K562 (cell line): ENCODE measurements around the gene CCDC85B. TPM values are rescaled to one million over a fixed set of nuclear protein-coding genes. Genes with fewer than 3 reads are reported as not detected.

Experiments
- KAT7 ChIP-seq: sonication (generic); formaldehyde crosslinking; IDR thresholded peaks from 2 replicates; pipeline ENCODE4 v1.8.0; 2022; ENCODE audit warnings: missing genetic modification reagents, mild to moderate bottlenecking, borderline replicate concordance
- NRF1 ChIP-seq, 2 experiments: fragments of 450-650 bp; IDR thresholded peaks in 1 of 2; conservative IDR thresholded peaks in 1 of 2; 2 replicates each; pipeline ENCODE4 v1.6.1; 2014; ENCODE audit warnings: mild to moderate bottlenecking in 2 of 2
- polyA plus RNA-seq, 8 experiments: library from polyadenylated mRNA; depleted of rRNA in 4 of 8; stranded (reverse) in 5 of 8; unstranded in 3 of 8; fragments of >200 nt; fragmentation: Nextera tagmentation in 2 of 8; fragmentation: Illumina TruSeq in 1 of 8; extraction: Ambion mirVana in 2 of 8; extraction: Trizol in 1 of 8; gene quantifications; 2 replicates each; pipeline versions ENCODE4 v1.2.1 to v1.2.3, GENCODE V29; 2011 to 2014; ENCODE audit warnings: inconsistent platforms in 1 of 8, missing spikeins in 1 of 8
- total RNA-seq, 7 experiments: library from RNA; depleted of rRNA in 6 of 7; stranded (reverse); fragments of >200 nt in 6 of 7; fragmentation: Illumina TruSeq in 2 of 7; extraction: Trizol in 2 of 7; gene quantifications; 2 replicates each; pipeline versions ENCODE4 v1.2.1 to v1.2.3, GENCODE V29; 2011 to 2021; ENCODE audit warnings: low replicate concordance in 1 of 7
- TF ChIP-seq, protein P1 (sequence below), 2 experiments: fragments of 450-650 bp; IDR thresholded peaks; 2 replicates each; pipeline ENCODE4 v1.6.1; 2018; ENCODE audit warnings: mild to moderate bottlenecking in 2 of 2, low read depth in 1 of 2; ENCODE audit not compliant: partially characterized antibody in 2 of 2
- TF ChIP-seq, protein P2 (sequence below): sonication (generic); formaldehyde crosslinking; IDR thresholded peaks from 2 replicates; pipeline ENCODE4 v1.8.1; 2023; ENCODE audit warnings: mild to moderate bottlenecking, missing genetic modification reagents, moderate library complexity
- TF ChIP-seq, protein P3 (sequence below): fragments of 450-650 bp; IDR thresholded peaks from 2 replicates; pipeline ENCODE4 v1.6.1; 2016
- TF ChIP-seq, protein P4 (sequence below): fragments of 250-450 bp; sonication (Bioruptor Pico); IDR thresholded peaks from 2 replicates; pipeline ENCODE4 v1.5.0; 2022; ENCODE audit warnings: mild to moderate bottlenecking
- TF ChIP-seq, protein P5 (sequence below): fragments of 450-650 bp; formaldehyde crosslinking; IDR thresholded peaks from 2 replicates; pipeline ENCODE4 v1.4.0; 2022; ENCODE audit warnings: missing genetic modification characterization
- TF ChIP-seq, protein P6 (sequence below): fragments of 200-800 bp; sonication (Bioruptor generic); IDR thresholded peaks from 2 replicates; pipeline ENCODE4 v1.6.1; 2017; ENCODE audit warnings: missing genetic modification characterization, missing compliant biosample characterization

Gene CCDC85B
- total and polyA plus RNA-seq, 9 of the 15 experiments (the other 6 are each of a cell fraction or from before 2014, with no cell fraction given), result 0.14 to 138 (median 6.2) TPM

DNA sequence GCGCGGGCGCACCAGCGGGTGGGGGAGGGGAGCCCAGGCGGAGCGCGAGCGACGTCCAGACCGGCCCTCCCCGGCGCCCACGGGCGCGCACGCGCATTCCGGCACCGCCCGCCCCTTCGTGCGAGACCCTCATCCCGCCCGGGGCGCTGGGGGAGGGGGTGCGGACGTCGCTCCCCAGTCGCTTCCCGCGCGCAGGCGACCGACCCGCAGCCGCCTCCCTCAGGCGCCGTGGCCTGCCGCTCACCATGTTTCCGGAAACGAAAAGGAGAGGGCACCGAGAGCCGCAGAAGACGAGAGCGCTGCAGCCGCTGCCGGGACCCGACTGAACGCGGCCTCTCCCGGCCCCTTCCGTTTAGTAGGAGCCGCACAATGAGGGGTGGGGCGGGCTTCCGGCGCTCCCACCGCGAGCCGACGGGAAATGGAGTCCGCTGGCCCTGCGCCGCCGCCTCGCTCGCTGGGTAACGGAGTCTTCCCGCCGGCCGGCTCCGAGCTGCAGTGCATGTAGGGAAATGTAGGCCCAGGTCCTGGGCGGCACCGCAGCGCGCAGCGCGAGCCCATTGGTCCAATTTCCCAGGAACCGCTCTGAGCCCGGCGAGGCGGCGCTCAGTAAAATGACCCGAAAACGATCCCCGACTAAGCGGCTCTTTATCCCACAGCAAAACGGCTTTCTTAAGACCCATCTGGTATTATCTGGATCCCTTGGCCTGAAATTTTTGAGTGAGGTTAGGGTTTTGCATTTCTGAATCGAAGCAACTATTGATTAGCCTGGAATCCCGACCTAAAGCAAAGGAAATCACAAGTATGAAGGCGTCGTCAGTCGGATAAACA is 32.4 kb upstream of the CCDC85B start, which contains the start of gene CFL1 (continued):
- TF ChIP-seq, protein P1, sequence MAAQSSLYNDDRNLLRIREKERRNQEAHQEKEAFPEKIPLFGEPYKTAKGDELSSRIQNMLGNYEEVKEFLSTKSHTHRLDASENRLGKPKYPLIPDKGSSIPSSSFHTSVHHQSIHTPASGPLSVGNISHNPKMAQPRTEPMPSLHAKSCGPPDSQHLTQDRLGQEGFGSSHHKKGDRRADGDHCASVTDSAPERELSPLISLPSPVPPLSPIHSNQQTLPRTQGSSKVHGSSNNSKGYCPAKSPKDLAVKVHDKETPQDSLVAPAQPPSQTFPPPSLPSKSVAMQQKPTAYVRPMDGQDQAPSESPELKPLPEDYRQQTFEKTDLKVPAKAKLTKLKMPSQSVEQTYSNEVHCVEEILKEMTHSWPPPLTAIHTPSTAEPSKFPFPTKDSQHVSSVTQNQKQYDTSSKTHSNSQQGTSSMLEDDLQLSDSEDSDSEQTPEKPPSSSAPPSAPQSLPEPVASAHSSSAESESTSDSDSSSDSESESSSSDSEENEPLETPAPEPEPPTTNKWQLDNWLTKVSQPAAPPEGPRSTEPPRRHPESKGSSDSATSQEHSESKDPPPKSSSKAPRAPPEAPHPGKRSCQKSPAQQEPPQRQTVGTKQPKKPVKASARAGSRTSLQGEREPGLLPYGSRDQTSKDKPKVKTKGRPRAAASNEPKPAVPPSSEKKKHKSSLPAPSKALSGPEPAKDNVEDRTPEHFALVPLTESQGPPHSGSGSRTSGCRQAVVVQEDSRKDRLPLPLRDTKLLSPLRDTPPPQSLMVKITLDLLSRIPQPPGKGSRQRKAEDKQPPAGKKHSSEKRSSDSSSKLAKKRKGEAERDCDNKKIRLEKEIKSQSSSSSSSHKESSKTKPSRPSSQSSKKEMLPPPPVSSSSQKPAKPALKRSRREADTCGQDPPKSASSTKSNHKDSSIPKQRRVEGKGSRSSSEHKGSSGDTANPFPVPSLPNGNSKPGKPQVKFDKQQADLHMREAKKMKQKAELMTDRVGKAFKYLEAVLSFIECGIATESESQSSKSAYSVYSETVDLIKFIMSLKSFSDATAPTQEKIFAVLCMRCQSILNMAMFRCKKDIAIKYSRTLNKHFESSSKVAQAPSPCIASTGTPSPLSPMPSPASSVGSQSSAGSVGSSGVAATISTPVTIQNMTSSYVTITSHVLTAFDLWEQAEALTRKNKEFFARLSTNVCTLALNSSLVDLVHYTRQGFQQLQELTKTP (IDR thresholded peaks at IDR 0.05; ENCODE audit: low read depth in 1 of 2, partially characterized antibody in 2 of 2), result peak in 1 of 2 experiments; percentile 95
- TF ChIP-seq, protein P2, sequence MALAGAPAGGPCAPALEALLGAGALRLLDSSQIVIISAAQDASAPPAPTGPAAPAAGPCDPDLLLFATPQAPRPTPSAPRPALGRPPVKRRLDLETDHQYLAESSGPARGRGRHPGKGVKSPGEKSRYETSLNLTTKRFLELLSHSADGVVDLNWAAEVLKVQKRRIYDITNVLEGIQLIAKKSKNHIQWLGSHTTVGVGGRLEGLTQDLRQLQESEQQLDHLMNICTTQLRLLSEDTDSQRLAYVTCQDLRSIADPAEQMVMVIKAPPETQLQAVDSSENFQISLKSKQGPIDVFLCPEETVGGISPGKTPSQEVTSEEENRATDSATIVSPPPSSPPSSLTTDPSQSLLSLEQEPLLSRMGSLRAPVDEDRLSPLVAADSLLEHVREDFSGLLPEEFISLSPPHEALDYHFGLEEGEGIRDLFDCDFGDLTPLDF (CRISPR knock-in tag), result peak; percentile 88
- TF ChIP-seq, protein P3, sequence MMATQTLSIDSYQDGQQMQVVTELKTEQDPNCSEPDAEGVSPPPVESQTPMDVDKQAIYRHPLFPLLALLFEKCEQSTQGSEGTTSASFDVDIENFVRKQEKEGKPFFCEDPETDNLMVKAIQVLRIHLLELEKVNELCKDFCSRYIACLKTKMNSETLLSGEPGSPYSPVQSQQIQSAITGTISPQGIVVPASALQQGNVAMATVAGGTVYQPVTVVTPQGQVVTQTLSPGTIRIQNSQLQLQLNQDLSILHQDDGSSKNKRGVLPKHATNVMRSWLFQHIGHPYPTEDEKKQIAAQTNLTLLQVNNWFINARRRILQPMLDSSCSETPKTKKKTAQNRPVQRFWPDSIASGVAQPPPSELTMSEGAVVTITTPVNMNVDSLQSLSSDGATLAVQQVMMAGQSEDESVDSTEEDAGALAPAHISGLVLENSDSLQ, result peak; percentile 29; the same call in 1 of the 2 replicates
- TF ChIP-seq, protein P4, sequence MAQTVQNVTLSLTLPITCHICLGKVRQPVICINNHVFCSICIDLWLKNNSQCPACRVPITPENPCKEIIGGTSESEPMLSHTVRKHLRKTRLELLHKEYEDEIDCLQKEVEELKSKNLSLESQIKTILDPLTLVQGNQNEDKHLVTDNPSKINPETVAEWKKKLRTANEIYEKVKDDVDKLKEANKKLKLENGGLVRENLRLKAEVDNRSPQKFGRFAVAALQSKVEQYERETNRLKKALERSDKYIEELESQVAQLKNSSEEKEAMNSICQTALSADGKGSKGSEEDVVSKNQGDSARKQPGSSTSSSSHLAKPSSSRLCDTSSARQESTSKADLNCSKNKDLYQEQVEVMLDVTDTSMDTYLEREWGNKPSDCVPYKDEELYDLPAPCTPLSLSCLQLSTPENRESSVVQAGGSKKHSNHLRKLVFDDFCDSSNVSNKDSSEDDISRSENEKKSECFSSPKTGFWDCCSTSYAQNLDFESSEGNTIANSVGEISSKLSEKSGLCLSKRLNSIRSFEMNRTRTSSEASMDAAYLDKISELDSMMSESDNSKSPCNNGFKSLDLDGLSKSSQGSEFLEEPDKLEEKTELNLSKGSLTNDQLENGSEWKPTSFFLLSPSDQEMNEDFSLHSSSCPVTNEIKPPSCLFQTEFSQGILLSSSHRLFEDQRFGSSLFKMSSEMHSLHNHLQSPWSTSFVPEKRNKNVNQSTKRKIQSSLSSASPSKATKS (CRISPR knock-in tag), result no peak
- TF ChIP-seq KAT7 (CRISPR knock-in tag), result 0 out of 2 replicates have a peak, but pooled peaks have one; percentile 57
- TF ChIP-seq, protein P5, sequence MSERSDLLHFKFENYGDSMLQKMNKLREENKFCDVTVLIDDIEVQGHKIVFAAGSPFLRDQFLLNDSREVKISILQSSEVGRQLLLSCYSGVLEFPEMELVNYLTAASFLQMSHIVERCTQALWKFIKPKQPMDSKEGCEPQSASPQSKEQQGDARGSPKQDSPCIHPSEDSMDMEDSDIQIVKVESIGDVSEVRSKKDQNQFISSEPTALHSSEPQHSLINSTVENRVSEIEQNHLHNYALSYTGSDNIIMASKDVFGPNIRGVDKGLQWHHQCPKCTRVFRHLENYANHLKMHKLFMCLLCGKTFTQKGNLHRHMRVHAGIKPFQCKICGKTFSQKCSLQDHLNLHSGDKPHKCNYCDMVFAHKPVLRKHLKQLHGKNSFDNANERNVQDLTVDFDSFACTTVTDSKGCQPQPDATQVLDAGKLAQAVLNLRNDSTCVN, result no peak
- peak; percentile 89 to 90 for TF ChIP-seq NRF1 (conservative IDR thresholded peaks at IDR 0.05 in 1 of 2, IDR thresholded peaks at IDR 0.05 in 1 of 2)
- TF ChIP-seq, protein P6, sequence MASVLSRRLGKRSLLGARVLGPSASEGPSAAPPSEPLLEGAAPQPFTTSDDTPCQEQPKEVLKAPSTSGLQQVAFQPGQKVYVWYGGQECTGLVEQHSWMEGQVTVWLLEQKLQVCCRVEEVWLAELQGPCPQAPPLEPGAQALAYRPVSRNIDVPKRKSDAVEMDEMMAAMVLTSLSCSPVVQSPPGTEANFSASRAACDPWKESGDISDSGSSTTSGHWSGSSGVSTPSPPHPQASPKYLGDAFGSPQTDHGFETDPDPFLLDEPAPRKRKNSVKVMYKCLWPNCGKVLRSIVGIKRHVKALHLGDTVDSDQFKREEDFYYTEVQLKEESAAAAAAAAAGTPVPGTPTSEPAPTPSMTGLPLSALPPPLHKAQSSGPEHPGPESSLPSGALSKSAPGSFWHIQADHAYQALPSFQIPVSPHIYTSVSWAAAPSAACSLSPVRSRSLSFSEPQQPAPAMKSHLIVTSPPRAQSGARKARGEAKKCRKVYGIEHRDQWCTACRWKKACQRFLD, result peak; percentile 92
